GM21526 (cell line): ENCODE measurements around the gene PSMD8.

ENCODE experiments used
- ATAC-seq: cut with Tn5 transposase; IDR thresholded peaks from one replicate; pipeline ENCODE4 v1.9.1; 2021; ENCODE audit warnings: moderate library complexity; ENCODE audit not compliant: unreplicated experiment, low FRiP score

Gene PSMD8

GRCh38 chr19:38386971-38387549, 12.7 kb downstream of the PSMD8 start:
- ATAC-seq = no peak

DNA sequence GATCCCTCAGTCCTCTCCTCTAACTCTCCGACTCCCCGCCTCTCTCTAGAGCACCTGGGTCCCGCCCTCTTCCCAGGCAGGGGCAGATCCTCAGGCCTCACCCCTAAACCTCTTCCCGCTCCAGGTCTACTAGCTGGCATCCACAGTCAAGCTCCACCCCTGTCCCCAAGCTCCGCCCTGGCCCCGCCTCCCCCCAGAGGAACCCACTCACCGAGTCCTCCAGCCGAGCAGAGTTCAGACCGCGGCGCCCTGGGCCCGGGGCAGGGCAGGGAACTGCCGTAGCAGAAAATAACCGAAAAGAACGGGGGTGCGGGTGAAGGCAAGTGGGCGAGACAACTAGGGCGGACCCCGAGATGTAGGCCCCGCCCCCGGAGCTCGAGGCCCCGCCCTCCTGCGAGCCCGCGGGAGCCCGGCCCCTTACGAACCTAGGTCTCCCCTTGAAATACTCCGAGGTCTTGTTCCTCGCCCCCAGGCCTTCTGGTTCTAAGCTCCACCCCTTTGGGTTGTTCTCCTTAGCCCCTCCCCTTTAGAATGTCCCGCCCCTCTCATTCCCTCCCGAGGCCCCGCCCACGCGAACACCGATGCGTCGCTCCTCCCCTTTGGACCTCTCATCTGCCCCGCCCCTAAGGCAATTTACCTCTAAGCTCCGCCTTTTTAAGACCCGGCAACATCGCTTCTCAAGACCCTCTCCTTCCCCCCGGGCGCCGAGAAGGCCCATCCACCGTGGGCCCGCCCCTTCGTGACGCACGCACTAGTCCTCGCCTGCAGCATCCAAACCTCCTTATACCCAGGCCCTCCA, 13.4 kb downstream of the PSMD8 start, which contains the start of gene GGN:
Gene GGN (minus strand): TSS at position 485 of the 799 bp plus-strand sequence. CDS start 773 bp downstream, outside the sequence.
- no peak for ATAC-seq

GRCh38 chr19:38388349-38389100, 14.2 kb downstream of the PSMD8 start, which contains the start of gene SPRED3:
Gene SPRED3 (plus strand): TSS chr19:38388697. CDS start chr19:38390303, 1,606 bp downstream.
- no peak for ATAC-seq

DNA sequence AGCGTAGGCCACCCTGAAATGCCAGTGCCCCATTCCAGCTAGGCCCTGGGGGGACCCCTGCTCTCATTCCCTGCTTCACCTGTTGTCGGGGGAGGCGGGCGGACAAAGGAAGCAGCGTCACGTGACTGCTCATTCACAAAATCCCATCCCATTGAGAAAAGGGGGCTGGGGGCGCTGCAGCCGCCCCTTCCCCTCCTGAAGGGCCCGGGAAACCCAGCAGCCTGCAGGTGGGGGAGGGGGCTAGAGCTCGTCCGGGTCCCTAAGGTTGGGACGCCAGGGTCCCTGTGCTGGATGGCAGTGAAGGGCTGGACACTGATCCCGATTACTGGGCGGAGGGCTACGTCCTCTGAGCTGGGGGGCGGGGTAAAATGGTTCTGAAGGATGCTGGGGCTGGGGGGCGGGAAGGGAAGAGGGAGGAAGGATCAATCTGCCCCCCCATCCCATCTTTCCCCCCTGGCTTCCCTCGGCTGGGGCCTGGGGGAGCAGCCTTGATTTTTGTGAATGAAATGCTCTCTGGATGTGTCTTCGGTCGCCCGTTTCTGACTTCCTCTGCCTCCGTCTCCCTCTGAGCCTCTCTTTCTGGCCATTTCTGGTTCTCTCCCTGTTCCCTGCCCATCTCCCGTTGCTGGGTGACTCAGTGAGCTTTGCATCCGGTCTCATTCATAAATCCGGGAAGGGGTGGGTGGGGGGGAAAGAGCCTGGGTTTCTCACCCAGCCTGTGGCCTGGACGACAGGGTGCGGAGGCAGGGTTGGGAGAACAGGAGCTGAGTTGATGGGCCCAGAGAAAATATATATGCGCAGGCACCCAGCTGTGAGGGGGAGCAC, 14.9 kb downstream of the PSMD8 start:
- no peak for ATAC-seq

DNA sequence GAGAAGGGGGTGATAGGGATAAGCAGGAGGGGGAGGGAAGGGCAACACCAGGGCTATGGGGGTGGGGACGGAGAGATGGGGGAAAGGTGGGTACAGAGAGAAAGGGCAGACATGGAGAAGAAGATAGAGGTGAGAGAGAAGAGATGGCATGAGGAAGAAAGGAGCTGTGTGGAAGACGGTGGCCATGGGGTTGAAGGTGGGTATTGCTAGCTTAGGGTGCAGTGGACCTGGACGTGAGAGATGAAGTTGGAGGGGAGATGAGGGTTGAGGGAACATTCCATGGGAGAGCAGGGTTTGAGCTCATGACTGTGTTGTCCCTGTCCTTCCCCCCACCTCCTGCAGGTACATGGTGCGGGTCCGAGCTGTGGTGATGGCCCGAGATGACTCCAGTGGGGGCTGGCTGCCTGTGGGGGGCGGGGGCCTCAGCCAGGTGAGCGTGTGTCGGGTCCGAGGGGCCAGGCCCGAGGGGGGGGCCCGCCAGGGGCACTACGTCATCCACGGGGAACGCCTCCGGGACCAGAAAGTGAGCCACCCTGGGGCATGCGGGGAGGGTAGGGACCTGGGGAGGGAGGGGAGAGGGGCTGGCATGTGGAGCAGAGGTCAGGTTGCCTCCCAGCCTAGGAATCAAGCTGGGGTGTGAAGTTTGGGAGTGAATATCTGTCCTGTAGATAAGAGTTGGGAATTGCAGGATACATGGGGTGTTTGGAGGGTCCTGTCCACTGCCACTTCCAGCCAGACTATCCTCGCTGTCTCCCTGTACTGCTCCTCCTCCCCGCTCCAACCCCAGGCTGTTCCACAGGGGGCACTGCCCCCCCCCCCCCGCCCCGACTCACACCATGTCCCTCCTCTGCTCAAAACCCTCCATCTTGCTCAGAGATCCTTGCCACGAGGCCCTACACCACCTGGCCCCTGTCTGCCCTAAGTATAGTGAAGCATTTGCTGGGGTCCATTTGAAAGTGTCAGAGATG, 15.9 kb downstream of the PSMD8 start:
- ATAC-seq = no peak

DNA sequence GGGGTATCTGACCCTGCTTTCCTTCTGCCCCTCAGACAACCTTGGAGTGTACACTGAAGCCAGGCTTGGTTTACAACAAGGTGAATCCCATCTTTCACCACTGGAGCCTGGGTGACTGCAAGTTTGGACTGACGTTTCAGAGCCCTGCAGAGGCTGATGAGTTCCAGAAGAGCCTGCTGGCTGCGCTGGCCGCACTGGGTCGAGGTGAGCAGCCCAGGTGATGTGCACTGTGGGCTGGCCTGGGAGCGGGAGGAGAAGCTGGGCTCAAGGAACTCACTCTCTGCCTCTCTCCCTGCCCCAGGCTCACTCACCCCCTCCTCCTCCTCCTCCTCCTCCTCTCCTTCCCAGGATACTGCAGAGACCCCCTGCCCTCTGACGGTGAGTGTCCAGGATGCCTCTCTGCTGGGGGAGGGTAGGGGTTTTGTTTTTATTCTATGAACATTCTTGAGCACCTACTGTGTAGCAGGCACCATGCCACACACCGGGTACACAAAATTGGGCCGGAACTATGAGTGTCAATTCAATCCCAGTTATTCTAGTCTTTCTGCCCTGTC, 17.6 kb downstream of the PSMD8 start:
- ATAC-seq = no peak

DNA sequence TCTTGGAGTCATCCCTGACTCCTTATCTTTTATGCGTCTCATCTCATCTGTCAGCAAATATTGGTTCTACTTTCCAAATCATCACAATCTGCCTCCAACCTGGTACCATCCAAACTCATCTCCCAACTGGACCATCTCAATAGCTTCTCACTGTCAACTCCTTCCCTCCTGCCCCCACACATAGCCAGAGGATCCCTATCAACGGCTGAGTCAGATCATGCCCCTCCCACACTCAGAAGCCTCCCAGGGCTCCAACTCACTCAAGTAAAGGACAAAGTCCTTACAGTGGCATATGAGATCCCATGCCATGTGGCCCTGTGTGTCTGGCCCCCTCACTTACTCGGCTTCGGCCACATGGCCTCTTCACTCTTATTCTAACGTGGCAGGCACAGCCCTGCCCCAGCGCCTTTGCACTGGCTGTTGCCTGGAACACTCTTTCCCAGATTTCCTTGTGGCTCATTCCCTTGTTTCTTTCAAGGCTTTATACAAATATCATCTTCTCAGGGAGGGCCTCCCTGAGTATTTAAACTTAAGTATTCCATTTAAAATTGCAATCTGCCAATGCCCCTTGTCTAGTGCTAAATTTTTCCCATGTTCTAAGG, 18.4 kb downstream of the PSMD8 start:
- no peak for ATAC-seq

- ATAC-seq = no peak
Observed at GRCh38 chr19:38394488-38394887, 20.1 kb downstream of the PSMD8 start.

GRCh38 chr19:38395381-38396114, 21.2 kb downstream of the PSMD8 start:
- ATAC-seq = no peak

DNA sequence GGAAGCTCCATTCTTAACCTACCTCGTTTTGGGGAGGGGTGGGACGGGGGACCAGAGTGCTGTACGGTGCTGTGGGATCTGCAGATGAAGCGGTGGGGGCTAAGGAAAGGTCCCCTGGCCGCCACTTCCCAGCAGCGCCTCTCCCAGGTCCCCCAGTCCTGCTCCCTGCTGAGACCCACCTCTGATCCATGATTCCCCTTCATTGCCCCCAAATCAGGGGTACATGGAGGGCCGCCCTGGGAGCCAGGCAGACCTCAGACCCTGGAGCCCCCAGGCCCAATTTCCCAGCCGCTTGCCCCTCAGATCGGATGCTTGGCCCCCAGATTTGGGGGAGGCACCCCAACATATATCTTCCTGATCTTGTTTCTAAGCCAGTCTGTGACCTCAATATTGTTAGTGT, 24.7 kb downstream of the PSMD8 start:
- ATAC-seq = no peak

- no peak for ATAC-seq
Observed at GRCh38 chr19:38399537-38399936, 25.2 kb downstream of the PSMD8 start.

GRCh38 chr19:38400361-38400760, 26.0 kb downstream of the PSMD8 start:
- no peak for ATAC-seq

- no peak for ATAC-seq
Observed at GRCh38 chr19:38401148-38401547, 26.8 kb downstream of the PSMD8 start.

- ATAC-seq = peak; percentile 1
Observed at GRCh38 chr19:38402623-38402966, 28.2 kb downstream of the PSMD8 start.

DNA sequence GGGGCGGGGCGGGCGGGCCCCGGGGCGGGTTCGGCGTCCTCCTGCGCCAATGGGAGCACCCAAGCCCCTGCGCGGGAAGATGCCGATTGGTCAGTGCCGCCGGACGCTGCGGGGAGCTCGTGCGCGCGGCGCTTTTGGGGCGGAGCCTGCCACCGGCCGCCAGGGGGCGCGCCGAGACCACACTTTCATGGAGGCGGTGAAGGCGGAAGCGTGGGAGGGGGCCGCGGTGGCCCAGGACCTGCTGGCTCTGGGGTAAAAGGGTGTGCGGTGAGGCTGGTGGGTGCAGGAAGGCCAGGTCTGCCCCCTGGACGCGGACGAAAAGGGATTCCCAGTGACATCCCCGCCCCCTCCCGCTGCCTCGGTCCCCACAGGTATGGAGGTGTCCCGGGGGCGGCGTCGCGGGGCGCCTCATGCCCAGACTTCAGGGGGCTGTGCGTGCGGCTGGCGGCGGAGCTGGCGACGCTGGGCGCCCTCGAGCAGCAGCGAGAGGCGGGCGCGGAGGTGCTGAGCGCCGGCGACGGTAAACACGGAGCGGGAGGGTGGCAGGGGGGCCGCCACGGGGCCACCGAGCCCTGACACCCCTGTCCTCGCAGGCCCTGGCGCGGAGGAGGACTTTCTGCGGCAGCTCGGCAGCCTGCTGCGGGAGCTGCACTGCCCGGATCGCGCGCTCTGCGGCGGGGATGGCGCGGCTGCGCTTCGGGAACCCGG, 28.8 kb downstream of the PSMD8 start, which contains the start of gene FAM98C:
Gene FAM98C (plus strand): TSS at position 127 of the 708 bp plus-strand sequence. CDS start 61 bp downstream, at position 188.
- ATAC-seq = peak; percentile 74

GRCh38 chr19:38404858-38405257, 30.5 kb downstream of the PSMD8 start:
- ATAC-seq = no peak

DNA sequence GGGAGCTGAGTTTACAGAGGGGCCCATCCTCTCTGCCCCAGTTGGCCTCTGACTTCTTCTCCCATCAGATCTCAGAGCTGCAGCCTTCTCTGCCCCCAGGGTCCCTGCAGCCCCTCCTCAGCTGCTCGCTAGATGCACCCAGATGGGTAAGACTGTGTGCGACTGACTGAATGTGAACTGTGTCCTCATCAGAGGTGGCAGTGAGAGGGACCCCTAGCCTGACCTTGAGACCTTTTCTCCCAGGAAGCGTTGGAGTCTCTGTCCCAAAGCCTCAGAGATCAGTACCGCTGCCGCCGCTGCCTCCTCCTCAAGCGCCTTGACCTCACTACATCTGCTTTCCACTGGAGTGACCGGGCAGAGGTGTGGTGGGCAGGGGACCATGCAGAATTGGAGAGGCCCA, 30.9 kb downstream of the PSMD8 start:
- ATAC-seq = no peak
